NCI-H510A (cell line): ENCODE data around the gene FBXO46.

Experiments used
- DNase-seq: peaks from one replicate; lab custom pipeline; 2025; lab: John Stamatoyannopoulos, UW

Gene FBXO46

GRCh38 chr19:45681391-45682015 lies 49.2 kb downstream of the FBXO46 start:
- peak; percentile 62 for DNase-seq

GRCh38 chr19:45677351-45678230 lies 53.1 kb downstream of the FBXO46 start:
- DNase-seq, result no peak

GRCh38 chr19:45676851-45677263 lies 53.8 kb downstream of the FBXO46 start:
- DNase-seq, result no peak

- DNase-seq, result peak; percentile 31
These were observed 55.8 kb downstream of the FBXO46 start for GRCh38 chr19:45674946-45675345.

GRCh38 chr19:45670670-45671453 lies 59.8 kb downstream of the FBXO46 start:
- DNase-seq, result no peak

- no peak for DNase-seq
These were observed 62.3 kb downstream of the FBXO46 start for GRCh38 chr19:45668342-45668871.

- DNase-seq, result peak; percentile 61
These were observed 62.9 kb downstream of the FBXO46 start, which contains the start of gene GIPR for GRCh38 chr19:45667620-45668341. GIPR (plus strand) TSS chr19:45668221; CDS start chr19:45669521, 1,300 bp downstream.

- no peak for DNase-seq
These were observed 66.1 kb downstream of the FBXO46 start for GRCh38 chr19:45664575-45664974.

- DNase-seq, result no peak
These were observed 66.9 kb downstream of the FBXO46 start for GRCh38 chr19:45663800-45664199.

GRCh38 chr19:45660636-45661035 lies 70.1 kb downstream of the FBXO46 start:
- DNase-seq, result no peak
